Glutamatergic neuron (in vitro differentiated cells): ENCODE measurements around the gene MSGN1. TPM values are rescaled to one million over a fixed set of nuclear protein-coding genes. Genes with fewer than 3 reads are reported as not detected.

Experiments
- DNase-seq: peaks from one replicate; pipeline ENCODE4 v3.0.0; 2022
- H3K27ac Mint-ChIP-seq: one replicate; pipeline ENCODE4 v1.8.0; 2020; ENCODE audit warnings: mild to moderate bottlenecking, mixed read lengths, inconsistent platforms; ENCODE audit not compliant: unreplicated experiment
- H3K27me3 Mint-ChIP-seq: one replicate; pipeline ENCODE4 v1.8.0; 2020; ENCODE audit warnings: mild to moderate bottlenecking, moderate library complexity, mixed read lengths, inconsistent platforms; ENCODE audit not compliant: unreplicated experiment
- H3K36me3 Mint-ChIP-seq: one replicate; pipeline ENCODE4 v1.8.0; 2020; ENCODE audit warnings: mild to moderate bottlenecking, mixed read lengths, inconsistent platforms; ENCODE audit not compliant: unreplicated experiment
- H3K4me1 Mint-ChIP-seq: one replicate; pipeline ENCODE4 v1.8.0; 2020; ENCODE audit warnings: mild to moderate bottlenecking, low read depth, mixed read lengths, inconsistent platforms; ENCODE audit not compliant: unreplicated experiment
- H3K4me3 Mint-ChIP-seq: one replicate; pipeline ENCODE4 v1.8.0; 2020; ENCODE audit warnings: mild to moderate bottlenecking, mixed read lengths, inconsistent platforms; ENCODE audit not compliant: unreplicated experiment
- H3K9me3 Mint-ChIP-seq: one replicate; pipeline ENCODE4 v1.8.0; 2020; ENCODE audit warnings: mild to moderate bottlenecking, moderate library complexity, mixed read lengths, inconsistent platforms; ENCODE audit not compliant: unreplicated experiment
- total RNA-seq: library from RNA; stranded (reverse); fragmentation: NEBNext Ultra II Directional; extraction: Animal tissue kit (Norgen Biotek cat#: 25700); gene quantifications from one replicate; pipeline ENCODE4 v1.2.1, GENCODE V29; 2021; ENCODE audit not compliant: unreplicated experiment
- TF ChIP-seq, protein P1 (sequence below): fragments of 200-600 bp; sonication (generic); IDR thresholded peaks from one replicate; pipeline ENCODE4 v1.5.0; 2021; ENCODE audit not compliant: partially characterized antibody, unreplicated experiment

Gene MSGN1
- total RNA-seq, 1 donor from 2014 or later, result not detected

- TF ChIP-seq, protein P1, sequence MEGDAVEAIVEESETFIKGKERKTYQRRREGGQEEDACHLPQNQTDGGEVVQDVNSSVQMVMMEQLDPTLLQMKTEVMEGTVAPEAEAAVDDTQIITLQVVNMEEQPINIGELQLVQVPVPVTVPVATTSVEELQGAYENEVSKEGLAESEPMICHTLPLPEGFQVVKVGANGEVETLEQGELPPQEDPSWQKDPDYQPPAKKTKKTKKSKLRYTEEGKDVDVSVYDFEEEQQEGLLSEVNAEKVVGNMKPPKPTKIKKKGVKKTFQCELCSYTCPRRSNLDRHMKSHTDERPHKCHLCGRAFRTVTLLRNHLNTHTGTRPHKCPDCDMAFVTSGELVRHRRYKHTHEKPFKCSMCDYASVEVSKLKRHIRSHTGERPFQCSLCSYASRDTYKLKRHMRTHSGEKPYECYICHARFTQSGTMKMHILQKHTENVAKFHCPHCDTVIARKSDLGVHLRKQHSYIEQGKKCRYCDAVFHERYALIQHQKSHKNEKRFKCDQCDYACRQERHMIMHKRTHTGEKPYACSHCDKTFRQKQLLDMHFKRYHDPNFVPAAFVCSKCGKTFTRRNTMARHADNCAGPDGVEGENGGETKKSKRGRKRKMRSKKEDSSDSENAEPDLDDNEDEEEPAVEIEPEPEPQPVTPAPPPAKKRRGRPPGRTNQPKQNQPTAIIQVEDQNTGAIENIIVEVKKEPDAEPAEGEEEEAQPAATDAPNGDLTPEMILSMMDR, result no peak
- no peaks in the 10 kb centered on the region for H3K4me1 Mint-ChIP-seq
- H3K27ac Mint-ChIP-seq, result no peak overlapping the region
- no peak overlapping the region for H3K4me3 Mint-ChIP-seq
- no peak for DNase-seq
- no peaks in the 10 kb centered on the region for H3K27me3 Mint-ChIP-seq
- no peaks in the 10 kb centered on the region for H3K36me3 Mint-ChIP-seq
- H3K9me3 Mint-ChIP-seq, result no peaks in the 10 kb centered on the region
These were observed 34.8 kb upstream of the MSGN1 start for GRCh38 chr2:17781482-17781881.

GRCh38 chr2:17786727-17787126 is 29.5 kb upstream of the MSGN1 start:
- TF ChIP-seq, protein P1, result no peak
- H3K4me1 Mint-ChIP-seq, result peaks cover 6% of the 10 kb centered on the region
- DNase-seq, result no peak
- no peaks in the 10 kb centered on the region for H3K9me3 Mint-ChIP-seq
- no peak overlapping the region for H3K4me3 Mint-ChIP-seq
- H3K36me3 Mint-ChIP-seq, result no peaks in the 10 kb centered on the region
- no peak overlapping the region for H3K27ac Mint-ChIP-seq
- H3K27me3 Mint-ChIP-seq, result no peaks in the 10 kb centered on the region

DNA sequence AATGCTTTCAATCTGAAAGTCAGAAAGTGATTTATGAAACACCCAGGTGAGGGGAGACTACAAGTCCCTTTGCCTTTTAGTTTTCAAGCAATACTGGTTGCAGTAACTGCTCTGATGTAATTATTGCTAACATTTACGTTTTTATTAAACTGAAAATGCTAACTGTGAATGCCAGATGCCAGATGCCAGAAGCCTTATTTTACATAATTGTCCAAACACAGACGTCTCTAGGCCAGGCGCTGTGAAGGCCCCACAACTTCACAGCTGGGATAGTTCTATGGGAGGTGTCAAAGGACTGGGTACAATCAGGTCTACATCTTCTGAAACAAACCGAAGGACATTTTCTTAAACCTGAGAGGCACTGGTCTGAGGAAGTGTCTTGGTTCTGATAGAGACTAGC is 27.5 kb upstream of the MSGN1 start:
- Mint-ChIP-seq H3K9me3 (no peaks in the 10 kb centered on the region), H3K27ac (no peak overlapping the region), H3K36me3 (no peaks in the 10 kb centered on the region), H3K4me3 (no peak overlapping the region), H3K27me3 (peaks cover 2% of the 10 kb centered on the region), H3K4me1 (peaks cover 9% of the 10 kb centered on the region)
- TF ChIP-seq, protein P1, result no peak
- DNase-seq, result no peak

- Mint-ChIP-seq H3K9me3 (no peaks in the 10 kb centered on the region), H3K36me3 (no peaks in the 10 kb centered on the region), H3K4me1 (peaks cover 9% of the 10 kb centered on the region), H3K27me3 (peaks cover 2% of the 10 kb centered on the region), H3K4me3 (no peak overlapping the region), H3K27ac (no peak overlapping the region)
- TF ChIP-seq, protein P1, result no peak
- no peak for DNase-seq
These were observed 25.7 kb upstream of the MSGN1 start for GRCh38 chr2:17790536-17790935.

DNA sequence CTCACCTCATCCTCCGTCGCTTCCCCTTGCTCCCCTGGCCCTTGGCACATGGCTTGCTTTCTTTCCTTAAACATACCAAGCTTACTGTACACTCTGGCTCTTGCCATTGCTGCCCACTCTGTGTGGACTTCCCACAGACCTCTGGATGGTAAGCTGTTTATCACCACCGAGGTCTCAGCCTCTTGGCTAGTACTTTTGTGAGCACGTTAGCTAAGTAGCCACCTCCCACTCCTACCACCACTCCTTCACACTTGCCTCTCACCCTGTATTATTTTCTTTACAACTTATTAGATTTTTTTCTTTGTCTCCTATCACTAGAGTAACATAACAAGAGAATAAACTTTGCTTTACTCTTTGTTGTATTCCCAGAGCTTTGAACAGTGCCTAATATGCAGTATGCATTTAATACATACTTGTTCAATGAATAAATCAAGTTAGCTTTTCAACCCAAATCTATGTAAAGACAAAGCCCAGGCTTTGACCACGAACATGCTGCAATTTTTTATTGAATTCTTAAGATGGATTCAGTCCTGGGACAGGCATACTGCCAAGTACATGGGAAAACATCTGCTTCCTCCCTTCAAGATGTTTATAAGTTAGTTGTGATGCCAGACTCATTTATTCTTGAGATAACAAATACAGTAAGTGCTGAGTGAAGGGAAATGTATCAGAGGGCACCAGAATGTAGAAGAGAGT is 25.0 kb upstream of the MSGN1 start:
- no peaks in the 10 kb centered on the region for H3K9me3 Mint-ChIP-seq
- H3K4me1 Mint-ChIP-seq, result peaks cover 9% of the 10 kb centered on the region
- no peak overlapping the region for H3K27ac Mint-ChIP-seq

More for the DNA sequence above, 25.0 kb upstream of the MSGN1 start:
- Mint-ChIP-seq H3K27me3 (peaks cover 2% of the 10 kb centered on the region), H3K36me3 (no peaks in the 10 kb centered on the region), H3K4me3 (no peak overlapping the region)
- DNase-seq, result no peak
- TF ChIP-seq, protein P1, result no peak
